CD4-positive, alpha-beta T cell treated with Interleukin-6 for 4 hours (primary cell): ENCODE measurements around the gene MPLKIP.
"Not testable (repeated sequence)": the region's sequence is repeated elsewhere in the genome, so short reads cannot be mapped to it uniquely, and the experiment has no call there.

Source experiments
- DNase-seq: peaks from one replicate; pipeline ENCODE4 v3.0.0-alpha.2; 2020; ENCODE audit warnings: mixed read lengths

The MPLKIP gene

DNA sequence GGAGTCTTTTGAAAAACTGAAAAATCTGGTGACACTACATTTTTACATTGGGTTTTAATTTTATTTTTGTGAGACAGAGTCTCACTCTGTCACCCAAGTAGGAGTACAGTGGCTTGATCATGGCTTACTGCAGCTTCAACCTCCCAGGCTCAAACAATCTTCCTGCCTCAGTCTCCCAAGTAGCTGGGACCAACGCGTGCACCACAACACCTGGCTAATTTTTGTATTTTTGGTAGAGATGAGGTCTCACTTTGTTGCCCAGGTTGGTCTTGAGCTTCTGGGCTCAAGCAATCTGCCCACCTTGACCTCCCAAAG, 11.5 kb downstream of the MPLKIP start:
- no peak for DNase-seq

DNA sequence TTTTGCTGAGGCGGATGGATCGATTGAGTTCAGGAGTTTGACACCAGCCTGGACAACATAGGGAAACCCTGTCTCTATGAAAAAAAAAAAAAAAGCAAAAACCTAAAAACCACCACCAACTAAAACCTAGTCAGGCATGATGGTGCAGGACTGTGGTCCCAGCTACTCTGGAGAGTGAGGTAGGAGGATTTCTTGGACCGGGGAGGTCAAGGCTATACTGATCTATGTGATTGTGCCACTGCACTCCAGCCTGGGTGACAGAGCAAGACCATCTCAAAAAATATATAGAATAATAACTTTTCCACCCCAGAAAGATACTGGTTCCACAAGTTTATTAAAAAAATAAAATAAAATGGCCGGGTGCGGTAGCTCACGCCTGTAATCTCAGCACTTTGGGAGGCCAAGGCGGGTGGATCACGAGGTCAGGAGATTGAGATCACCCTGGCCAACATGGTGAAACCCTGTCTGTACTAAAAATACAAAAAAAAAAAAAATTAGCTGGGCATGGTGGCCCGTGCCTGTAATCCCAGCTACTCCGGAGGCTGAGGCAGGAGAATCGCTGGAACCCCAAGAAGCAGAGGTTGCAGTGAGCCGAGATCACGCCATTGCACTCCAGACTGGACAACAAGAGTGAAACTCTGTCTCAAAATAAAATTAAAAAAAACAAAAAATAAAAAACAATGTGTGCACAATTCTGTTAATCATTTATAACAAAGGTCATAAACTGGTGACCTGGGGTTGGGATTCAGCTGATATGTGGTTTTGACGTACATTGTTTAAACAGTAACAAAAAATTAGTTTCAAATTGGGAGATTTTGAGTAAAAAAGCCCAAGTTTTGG, 12.1 kb downstream of the MPLKIP start:
- not testable (repeated sequence) for DNase-seq

DNA sequence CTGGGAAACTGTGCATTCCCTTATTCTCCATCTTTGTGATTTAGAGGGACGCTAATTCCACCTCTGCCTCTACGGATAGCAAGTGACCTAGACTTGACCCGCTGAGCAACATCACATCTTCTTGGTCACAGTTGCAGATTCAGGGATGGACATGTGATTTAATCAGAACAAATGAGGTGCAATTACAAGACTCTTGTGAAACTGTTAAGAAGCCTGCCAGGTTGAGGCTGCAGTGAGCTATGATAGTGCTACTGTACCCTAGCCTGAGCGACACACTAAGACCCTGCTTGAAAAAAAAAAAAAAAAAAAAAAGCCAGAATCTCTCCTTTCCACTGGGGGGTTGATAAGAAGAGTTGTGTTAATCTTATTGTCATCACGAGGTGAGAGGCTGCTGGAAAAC, 14.4 kb downstream of the MPLKIP start:
- DNase-seq: no peak

DNA sequence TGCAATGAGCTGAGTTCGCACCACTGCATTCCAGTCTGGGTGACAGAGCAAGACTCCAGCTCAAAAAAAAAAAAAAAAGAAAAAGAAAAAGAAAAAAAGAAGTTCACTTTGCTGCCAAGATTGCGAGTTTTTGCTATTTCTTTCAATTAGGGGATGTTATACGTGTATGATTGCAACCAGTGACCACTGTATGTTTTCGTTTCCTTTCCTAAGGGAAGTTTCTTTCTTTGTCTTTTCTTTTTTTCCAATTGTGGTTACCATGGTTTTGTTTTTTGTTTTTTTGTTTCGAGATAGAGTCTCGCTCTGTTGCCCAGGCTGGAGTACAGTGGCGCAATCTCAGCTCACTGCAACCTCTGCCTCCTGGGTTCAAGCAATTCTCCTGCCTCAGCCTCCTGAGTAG, 16.2 kb downstream of the MPLKIP start:
- DNase-seq: not testable (repeated sequence)

DNA sequence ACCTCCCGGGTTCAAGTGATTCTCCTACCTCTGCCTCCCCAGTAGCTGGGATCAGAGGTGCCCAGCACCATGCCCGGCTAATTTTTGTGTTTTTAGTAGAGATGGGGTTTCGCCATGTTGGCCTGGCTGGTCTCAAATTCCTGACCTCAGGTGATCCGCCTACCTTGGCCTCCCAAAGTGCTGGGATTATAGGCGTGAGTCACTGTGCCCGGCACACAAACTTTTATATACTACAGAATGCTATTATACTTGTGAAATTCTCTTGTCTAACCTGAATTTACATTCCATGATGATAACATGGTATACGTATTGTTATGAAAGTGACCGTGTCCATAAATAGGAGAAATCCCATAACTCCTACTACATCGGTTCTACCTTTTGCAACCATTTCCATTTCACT, 17.2 kb downstream of the MPLKIP start:
- not testable (repeated sequence) for DNase-seq

DNA sequence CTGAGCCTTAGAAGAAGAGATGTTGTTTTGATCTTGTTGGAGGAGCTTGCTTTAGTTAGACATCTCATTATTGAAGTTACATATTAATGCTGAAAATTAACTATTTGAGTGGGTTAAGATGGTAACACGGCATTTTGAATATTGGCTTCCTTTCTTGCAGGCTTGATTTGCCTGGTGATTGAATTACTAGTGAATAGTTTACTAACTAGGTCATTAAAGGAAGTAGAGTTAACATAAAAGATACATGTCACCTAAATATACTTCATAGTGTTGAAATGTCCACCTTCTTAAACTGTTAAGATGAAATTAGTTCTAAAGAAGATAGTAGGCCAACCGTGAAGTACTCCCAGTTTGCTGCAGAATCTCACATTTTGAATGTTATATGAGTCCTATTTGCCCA, 18.5 kb downstream of the MPLKIP start:
- no peak for DNase-seq

DNA sequence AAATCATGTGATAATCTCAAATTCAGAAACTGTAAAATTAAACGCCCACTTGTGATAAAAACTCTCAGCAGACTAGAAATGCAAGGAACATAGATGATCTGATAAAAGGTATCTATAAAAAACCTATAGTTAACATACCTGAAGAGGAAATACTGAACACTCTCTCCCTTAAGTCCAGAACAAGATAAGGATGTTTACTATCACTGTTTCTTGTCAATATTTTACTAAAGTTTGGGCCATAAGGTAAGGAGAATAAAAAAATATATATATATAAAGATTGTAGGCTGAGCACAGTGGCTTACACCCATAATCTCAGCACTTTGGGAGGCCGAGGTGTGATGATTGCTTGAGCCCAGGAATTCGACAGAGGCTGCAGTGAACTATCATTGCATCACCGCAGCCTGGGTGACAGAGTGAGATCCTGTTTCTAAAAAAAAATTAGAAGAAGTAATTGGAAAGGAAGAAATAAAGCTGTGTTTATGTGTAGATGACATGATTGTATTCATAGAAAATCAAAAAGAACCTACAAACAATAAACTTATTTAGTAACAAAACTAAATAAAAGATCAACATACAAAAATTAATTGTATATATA, 28.4 kb downstream of the MPLKIP start:
- DNase-seq: no peak

DNA sequence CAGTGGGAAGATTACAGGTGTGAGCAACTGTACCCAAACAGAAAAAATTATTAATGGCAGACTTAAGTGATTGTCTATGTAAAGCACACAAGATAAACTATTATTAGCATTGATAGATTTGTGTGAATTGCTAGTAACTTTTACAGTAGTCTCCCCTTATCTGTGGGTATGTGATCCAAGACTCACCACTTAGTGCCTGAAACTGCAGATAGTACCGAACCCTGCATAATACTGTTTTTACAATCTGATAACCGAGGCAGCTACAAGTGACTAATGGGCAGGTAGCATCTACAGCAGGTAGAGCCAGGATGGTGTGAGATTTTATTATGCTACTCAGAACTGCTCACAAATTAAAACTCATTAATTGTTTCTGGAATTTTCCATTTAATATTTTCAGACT, 31.5 kb downstream of the MPLKIP start:
- DNase-seq: no peak

DNA sequence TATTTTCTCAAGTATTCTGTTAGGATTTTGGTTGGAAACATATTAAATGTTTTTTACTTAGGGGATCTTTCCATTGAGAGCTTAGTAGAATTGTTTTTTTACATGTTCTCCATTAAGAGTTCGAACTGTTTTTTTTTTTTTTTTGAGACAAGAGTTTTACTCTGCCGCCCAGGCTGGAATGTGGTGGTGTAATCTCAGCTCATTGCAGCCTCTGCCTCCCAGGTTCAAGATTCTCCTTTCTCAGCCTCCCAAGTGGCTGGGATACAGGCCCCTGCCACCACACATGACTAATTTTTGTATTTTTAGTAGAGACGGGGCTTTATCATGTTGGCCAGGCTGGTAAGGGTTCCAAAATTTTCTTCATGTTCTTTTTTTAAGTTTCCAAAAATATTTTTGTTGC, 33.2 kb downstream of the MPLKIP start:
- no peak for DNase-seq

DNA sequence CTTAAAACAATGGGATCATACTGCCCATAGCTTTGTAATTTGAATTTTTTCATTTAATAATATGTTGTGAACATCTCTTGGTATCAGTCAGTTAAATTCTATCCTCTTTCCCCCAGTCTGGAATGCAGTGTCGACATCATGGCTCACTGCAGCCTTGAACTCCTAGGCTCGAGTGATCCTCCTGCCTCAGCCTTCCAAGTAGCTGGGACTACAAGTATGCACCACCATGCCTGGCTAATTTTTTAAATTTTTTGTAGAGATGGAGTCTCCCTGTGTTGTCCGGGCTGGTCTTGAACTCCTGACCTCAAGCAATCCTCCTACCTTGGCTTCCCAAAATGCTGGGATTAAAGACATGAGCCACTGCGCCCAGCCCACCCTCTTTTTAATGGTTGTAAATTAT, 34.6 kb downstream of the MPLKIP start:
- DNase-seq: no peak

DNA sequence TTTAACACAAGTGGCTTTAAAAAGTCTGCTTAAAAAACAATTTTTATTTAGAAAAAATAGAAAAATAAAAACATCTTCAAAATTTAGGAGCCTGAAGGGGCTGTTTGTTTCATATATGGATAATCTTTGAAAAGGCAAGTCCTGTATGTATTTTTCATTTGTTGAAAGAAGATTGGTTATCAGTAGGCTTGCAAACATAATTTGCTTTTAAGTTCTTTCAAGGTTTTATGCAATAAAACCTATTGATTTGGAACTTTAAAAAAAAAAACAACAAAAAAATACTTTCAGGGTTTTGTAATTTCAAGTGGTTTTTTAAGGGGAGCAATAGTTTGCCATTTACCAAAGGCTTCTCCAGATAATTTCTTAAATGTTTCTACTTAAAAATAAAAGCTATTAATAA, 35.6 kb downstream of the MPLKIP start:
- no peak for DNase-seq

DNA sequence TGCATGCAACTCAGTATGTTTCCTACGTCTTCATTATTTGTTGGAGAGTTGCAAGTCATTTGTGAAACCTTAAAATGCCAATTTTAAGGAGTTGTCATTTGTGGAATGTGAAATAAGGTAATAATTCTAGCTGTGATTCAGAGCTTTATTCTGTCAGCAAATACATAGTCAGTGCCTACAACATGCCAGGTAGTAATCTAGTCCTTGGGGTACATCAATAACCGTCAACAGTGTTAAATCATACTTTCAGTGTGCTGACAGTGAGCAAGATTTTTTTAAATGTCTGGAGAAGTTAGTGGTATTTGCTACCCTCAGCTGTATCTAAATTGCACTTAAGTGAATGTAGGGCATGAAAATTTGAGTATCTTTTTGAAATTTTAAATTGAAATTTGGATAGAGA, 36.7 kb downstream of the MPLKIP start:
- DNase-seq: no peak

DNA sequence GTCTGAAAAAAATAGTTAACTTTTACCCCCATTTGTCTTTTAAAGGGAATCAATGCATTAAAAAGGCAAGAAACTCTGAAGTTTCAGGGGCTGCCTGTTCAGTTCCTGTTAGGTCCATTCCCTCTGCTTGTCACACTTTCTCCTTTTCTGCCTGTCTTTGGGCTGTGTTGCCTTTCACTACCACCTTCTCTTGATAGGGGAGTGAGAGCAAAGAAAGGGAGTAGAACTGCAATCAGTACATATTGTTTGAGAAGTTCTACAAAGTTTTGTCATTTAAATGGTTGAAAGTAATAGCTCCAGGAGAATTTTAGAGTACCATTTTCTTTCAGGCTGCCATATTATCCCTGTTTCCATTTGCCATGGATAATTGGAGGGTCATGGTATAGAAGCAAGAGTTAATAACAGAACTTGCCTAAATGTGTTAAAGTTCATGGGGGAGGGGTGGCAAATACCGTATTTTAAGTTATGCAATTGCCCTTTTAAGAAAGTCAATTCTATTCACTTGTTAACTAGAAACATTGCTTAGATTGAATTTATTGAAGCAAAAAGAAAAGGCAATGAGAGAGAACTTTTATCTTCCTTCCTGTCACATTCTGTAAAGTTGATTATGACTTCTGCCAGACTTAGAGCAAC, 38.6 kb downstream of the MPLKIP start:
- DNase-seq: no peak

DNA sequence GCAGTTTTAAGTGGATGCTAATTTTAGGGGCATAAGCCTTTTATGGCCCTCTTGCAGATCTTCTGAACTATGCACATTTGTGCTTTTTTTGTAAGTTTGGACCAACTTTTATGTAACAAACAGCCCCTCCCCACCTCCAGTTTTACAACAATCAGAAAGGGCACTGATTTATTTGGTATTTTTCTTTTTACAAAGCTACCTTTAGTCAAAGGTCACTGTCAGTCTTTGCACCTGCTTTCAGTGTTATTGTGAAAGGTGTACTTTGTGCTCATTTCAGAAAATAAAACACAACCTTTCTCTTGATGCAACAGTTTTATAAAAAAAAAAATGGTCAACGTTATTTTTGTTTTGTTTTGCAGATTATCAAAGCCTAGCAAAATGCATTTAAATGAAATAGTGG, 39.2 kb downstream of the MPLKIP start:
- DNase-seq: no peak

DNA sequence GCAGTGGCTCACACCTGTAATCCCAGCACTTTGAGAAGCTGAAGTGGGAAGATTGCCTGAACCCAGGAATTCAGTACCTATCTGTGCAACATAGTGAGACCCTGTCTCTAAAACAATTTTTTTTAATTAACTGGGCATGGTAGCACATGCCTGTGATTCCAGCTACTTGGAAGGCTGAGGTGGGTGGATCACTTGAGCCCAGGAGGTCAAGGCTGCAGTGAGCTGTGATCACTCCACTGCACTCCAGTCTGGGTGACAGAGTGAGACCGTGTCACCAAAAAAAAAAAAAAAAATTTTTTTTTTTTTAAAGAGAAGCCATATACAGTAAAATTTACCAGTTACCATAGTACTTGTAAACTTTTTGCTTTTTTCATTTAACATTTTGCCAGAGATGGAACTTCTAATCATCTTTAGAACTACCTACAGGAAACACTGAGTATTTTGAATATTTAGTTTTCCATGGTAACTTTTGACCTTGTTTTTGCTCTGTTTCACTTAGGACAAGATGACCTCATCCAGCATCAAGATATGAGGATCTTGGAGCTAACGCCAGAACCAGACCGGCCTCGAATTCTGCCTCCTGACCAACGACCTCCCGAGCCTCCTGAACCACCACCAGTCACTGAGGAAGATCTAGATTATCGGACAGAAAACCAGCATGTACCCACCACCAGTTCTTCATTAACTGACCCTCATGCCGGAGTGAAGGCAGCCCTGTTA, 40.6 kb downstream of the MPLKIP start:
- no peak for DNase-seq

DNA sequence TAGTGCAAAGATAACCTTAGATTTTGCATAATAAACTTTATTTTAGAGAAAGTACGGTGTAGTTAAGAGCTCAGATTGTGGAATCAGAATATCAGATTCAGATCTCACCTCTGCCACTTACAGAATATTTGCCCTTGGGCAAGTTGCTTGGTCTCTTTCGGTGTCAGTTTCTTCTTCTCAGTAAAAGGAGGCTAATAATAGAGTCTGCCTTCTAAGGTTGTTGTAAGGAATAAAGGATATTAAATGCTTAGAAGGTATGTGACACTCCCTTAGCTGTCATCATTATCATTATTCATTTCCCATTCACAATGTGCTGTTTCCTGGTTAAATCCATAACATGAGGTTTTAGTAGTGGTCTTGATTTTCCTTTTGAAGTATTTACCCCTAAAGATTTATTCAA, 42.2 kb downstream of the MPLKIP start:
- no peak for DNase-seq

DNA sequence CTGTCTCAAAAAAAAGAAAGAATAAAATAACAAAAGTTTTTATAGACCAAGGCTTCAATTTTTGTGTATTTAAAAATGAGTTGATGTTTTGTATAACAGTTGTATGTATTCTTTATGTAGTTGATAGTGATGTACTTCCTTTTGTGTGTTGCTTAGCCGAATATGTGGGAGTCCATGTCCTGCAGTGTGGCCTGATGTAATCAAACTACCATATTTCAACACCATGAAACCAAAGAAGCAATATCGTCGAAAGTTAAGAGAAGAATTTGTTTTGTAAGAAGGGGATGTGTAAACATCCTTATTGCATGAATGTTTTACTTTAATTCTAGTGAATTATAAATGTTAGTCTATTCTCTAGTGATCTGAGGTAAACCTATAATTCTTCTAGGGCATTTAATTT, 56.6 kb downstream of the MPLKIP start:
- no peak for DNase-seq
